GM12892 (cell line): ENCODE measurements around the gene COLEC12.
"Not testable (repeated sequence)": the region's sequence is repeated elsewhere in the genome, so short reads cannot be mapped to it uniquely, and the experiment has no call there.

ENCODE experiments used
- POLR2A ChIP-seq: IDR thresholded peaks from 2 replicates; pipeline ENCODE4 v1.6.1; 2011; ENCODE audit warnings: low read depth, low read length, control low read depth
- POLR2AphosphoS5 ChIP-seq: IDR thresholded peaks from 2 replicates; pipeline ENCODE4 v1.6.1; 2011; ENCODE audit warnings: low read depth, low read length, control low read depth
- TAF1 ChIP-seq: IDR thresholded peaks from 2 replicates; pipeline ENCODE4 v1.6.1; 2011; ENCODE audit warnings: low read depth, mild to moderate bottlenecking, control low read depth, low read length, borderline replicate concordance

GRCh38 chr18:289970-290369 lies 210.5 kb downstream of the COLEC12 start:
- not testable (repeated sequence) for TF ChIP-seq POLR2A, TAF1, POLR2AphosphoS5
